GM13977 (cell line): ENCODE data around the gene MAP2K3.

Experiments used
- DNase-seq: peaks from one replicate; pipeline ENCODE4 v3.0.0; 2012; ENCODE audit warnings: low spot score
- CTCF ChIP-seq: IDR thresholded peaks from 2 replicates; pipeline ENCODE4 v1.5.1; 2012; ENCODE audit warnings: mild to moderate bottlenecking, control low read depth; ENCODE audit not compliant: insufficient read depth; ENCODE audit errors: extremely low read depth, missing control alignments
- in situ Hi-C: fragments of 300-500 bp; cut with MboI; formaldehyde crosslinking; loops from one replicate; pipeline ENCODE4 v1.12.0; 2022; ENCODE audit warnings: low sequenced_read_pairs, low pct_unique_long_range_greater_than_20kb, mixed read lengths, inconsistent platforms; ENCODE audit not compliant: unreplicated experiment

The MAP2K3 gene

GRCh38 chr17:21287703-21288449 is 3.4 kb downstream of the MAP2K3 start:
- in situ Hi-C loops = loop anchor here (25.0 kb wide), 1 partner anchor 224 kb away; no protein-coding TSS in a partner anchor
- no peak for TF ChIP-seq CTCF
- peak; percentile 78 for DNase-seq

GRCh38 chr17:21288571-21289017 is 4.1 kb downstream of the MAP2K3 start:
- DNase-seq = peak; percentile 58
- peak; percentile 29 for TF ChIP-seq CTCF
- in situ Hi-C loops = loop anchor here (25.0 kb wide), 1 partner anchor 224 kb away; no protein-coding TSS in a partner anchor

GRCh38 chr17:21289175-21289901 is 4.8 kb downstream of the MAP2K3 start:
- TF ChIP-seq CTCF = no peak
- in situ Hi-C loops = loop anchor here (25.0 kb wide), 1 partner anchor 223 kb away; no protein-coding TSS in a partner anchor
- no peak for DNase-seq

DNA sequence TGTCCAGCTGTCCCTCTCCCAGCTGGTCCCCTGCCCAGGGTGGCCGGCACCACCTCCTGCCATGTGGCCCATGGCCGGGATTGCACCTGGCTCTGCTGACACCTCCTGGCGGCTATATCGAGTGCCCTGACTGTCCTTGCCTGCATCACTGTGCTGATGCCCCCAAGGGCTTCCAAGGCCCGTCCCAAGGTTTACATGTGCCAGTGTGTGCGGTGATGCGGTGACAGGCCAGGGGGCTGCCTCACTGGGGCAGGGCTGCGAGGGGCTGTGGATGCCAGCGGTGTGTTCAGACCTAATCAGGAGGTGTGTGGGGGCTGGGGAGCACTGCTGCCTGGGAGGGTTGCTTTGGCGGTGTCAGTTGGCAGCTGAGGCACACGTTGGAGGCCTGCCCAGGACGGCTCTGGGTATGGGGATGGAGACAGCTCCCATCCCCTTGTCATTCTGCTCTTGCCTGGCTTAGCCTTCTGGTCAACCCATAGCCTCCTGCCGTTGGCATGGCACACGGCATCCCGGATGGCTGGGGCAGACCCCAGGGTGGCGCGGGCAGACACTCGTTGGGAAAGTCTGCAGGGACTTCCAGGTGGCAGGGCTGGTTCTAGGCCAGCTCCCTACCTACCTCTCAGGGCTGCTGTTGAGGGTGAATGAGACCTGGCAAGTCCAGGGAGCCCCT is 5.5 kb downstream of the MAP2K3 start:
- no peak for TF ChIP-seq CTCF
- in situ Hi-C loops = loop anchor here (25.0 kb wide), 1 partner anchor 222 kb away; no protein-coding TSS in a partner anchor
- DNase-seq = no peak

DNA sequence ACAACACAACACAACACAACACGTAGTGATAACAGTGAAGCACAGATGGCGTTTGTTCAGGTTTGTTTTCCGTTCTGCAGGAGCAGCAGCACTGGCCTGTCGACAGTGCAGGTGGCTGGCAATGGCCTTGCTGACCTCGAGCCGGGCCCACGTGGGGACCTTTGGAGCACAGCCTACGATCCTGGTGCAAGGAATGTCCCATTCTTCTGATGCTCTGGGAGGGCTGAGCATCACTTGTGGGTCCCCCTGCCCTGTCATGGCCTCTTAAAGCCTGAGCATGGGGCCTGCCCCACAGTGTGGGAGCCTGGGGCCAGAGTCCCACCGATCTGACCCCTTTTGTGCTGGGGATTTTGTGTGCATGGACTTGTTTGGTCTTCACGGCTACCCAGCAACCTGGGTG is 6.8 kb downstream of the MAP2K3 start:
- in situ Hi-C loops = loop anchor here (25.0 kb wide), 1 partner anchor 221 kb away; no protein-coding TSS in a partner anchor
- no peak for TF ChIP-seq CTCF
- no peak for DNase-seq

DNA sequence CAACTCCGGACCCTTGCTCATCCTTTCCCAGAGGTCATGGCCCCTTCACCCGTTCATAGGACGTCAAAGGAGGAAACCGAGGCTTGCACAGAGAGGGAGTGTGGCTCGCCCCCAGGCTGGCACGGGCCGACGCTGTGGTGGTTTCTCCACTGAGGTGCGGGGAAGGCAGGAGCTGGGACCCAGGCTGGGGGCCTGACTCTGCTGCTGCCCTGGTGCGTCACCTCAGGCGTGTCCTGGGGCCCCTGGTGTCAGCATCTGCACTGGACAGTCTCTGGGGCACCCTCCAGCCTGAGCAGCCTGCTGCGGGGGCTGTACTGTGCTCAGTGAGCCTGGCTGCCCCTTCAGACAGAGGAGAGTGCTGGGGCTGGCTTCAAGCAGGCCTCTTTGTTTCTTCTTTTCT is 7.4 kb downstream of the MAP2K3 start:
- no peak for TF ChIP-seq CTCF
- DNase-seq = no peak
- in situ Hi-C loops = loop anchor here (25.0 kb wide), 1 partner anchor 220 kb away; no protein-coding TSS in a partner anchor
